Inferior parietal cortex (tissue), 1 donor: Measurements from ENCODE around the gene QRICH2.
"Not testable (repeated sequence)": the region's sequence is repeated elsewhere in the genome, so short reads cannot be mapped to it uniquely, and the experiment has no call there.

Experiments
- DNase-seq: peaks from one replicate; pipeline ENCODE4 v3.0.0-alpha.2; 2016; ENCODE audit errors: extremely low spot score

Gene QRICH2

DNA sequence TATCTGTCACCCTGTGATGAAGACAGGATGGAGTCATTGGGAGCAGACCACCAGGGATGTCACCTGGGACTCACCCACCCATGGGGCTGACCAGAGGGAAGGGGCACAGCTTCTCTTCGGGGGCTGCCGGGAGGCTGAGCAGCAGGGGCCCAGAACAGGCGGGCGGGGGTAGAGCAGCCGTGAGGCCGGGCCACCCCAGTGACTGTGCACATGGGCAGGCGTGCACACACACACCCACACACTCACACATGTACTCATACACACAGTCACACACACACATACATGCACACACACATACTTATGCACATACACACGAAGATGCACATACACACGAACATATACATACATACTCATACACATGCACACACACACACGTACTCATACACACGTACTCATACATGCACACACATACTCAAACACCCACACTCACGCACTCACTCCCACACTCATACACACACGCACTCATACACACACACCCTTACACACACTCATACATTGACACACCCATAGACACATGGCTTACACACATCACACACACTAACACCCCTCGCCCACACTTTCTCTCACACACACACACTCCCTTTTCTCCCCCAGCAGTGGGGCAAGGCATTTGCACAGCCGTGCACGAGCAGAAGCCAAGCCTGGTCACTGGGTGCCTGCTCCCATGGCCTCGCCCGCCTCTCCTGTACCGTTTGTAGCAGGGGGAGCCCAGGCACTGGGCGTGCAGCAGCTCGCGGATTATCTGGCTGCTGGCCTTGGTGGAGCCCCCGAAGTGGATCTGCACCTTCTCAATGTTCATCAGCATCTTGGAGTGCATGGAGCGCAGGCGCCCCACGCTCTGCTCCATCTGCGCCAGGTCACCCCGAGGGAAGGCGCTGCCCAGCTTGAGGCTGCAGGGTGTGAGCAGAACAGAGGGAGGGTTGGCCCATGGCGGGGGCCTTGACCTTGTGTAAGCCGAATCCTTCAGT lies 30.5 kb downstream of the QRICH2 start:
- no peak for DNase-seq

DNA sequence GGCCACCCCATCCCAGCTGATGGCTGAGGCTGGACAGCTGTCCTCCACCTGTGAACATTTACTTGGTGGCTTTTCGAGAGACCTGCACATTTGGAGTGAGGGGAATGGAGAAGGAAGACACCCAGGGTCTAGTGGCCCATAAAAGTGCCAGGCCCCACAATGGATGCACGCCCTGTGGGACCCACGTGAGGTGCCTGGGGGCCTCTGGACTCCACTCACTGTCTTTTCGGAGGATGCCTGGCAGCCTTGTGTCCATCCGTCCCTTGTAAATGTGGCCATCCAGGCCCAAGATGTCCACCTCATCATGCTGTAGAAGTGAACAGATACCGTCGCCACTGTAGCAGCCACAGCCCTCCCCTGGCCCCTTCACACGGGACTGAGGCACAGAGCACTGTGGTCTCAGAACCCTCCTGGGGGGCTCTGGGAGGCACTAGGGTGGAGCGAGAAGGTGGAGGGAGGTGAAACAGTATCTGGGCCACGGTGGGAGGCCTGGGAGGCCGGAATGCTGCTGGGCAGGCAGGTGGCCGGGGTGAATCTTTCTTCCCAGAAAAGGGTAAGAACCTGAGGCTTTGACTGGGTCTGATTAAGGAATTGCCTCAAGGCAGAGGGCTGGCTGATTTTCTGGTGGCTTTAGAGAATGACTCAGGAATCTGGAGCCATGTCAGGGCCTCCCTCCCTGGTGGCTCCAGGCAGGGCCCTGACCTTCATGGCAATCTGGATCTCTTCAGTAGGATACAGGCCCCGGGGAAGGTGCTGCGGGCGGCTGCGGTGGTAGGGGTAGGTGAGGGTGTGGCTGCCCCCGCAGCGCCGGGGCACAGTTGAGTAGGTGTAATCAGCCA lies 31.4 kb downstream of the QRICH2 start:
- DNase-seq = no peak

DNA sequence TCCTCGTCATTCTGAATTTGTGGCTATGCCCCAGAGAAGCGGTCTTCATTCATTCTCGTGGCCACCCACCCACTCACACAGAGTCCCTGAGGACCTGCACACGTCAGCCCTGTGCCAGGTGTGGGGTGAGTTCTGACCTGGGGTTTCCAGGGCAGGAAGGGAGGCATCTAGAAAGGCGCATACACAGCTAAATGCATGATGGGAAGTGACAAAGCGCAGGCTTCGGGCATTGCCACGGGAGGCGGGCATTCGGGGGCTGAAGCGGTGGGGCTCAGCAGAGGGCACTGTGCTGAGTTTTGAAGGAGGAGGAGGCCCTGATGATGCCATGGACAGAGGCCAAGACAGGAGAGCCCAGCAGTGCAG lies 32.0 kb downstream of the QRICH2 start:
- DNase-seq = no peak

DNA sequence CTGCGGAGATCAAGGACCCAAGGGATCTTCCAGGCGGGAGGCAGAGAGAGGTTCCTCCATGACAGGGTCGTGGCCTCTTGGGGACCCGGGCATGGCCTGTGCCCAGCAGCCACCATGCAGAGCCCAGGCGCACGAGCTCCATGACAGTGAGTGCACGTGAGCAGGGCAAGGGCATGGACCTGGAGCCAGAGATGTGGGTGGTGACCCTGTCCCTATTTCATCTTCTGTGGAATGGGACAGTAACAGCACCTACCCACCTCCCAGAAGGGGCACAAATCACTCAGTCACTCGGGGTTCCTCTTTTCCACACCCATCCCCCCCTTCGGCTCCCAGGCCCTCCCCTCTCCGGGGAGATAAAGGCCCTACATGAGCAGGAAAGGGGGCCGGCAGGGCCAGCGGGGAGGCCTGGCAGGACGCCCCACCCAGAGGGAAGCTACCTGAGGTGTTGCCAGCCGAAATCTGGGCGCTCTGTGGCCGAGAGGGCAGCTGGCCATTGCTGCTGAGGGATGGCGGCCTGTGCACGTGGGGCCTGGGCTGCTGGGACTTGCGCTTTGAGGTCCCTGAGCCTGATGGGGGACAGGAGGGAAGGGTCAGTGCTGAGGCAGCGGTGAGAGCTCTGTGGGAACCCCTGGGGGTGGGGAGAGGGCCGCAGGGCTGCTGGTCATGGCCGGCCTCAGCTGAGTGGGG lies 32.6 kb downstream of the QRICH2 start:
- no peak for DNase-seq

DNA sequence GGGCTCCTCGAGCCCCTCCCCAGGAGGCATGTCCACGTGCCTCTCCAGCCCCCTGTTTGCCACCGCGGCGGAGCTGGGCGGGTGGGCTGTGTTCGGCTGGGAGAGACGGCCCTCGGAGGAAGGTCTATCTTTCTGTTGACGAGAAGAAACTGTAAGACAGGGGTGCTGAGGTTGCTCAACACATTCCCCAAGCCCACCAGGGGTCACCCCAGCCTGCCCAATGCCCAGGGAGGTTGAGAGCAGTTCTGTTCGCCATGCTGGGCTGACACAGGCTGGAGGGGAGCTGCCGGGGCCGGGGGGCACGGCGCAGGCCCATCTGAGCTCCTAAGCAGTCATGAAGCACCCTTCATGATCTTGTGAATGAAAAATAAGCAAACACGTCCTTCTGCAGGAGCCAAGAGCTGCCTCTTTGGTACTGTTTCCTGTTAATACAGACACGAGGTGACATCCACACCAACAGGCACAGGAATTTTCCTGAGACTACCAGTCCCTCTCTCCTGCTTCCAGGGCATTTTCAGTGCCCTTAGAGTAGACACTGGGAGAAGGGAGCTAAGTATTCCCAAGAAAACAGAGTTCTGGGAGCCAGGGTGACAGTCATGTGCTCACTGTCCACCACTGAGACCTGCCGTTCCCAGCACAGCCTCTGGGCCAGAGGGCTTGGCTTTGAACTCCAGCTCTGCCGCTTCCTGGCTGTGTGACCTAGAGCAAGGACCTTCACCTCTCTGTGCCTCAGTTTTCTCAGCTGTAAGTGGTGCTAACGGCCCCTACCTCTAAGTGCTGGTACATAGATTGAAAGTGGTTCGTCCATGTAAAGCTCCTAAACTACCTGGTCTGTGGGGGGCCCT lies 33.7 kb downstream of the QRICH2 start:
- DNase-seq = no peak

DNA sequence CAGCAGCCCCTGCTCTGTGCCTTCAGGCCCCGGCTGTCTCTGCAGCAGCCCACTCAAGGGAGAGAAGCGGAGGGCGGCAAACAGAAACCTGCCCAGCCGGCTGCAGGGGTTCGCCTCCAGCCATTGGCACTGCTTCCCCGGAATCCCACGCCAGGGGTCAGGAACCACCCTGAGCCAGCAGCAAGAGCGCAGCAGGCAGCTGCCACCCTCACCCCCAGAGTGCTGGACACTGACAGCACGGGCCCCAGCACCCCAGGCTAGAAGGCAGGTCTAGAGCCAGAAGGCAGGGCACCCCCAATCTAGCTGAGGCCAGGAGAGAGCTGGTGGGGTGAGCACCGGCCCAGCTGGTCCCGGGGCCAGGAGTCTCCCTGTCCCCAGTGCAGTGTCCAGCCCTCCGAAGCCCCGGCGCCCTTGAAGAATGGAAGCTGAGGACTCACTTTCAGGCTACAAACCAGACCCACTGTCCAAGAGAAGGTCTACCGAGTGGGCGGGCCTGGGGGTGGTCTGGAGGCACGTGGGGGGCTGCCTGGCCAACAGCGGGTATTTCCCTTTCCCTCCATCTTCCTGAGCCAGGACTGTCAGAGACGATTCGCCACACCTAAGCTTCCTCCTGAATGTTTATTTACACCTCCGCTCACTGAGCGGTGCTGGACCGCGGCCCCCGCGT lies 34.5 kb downstream of the QRICH2 start:
- DNase-seq = no peak

DNA sequence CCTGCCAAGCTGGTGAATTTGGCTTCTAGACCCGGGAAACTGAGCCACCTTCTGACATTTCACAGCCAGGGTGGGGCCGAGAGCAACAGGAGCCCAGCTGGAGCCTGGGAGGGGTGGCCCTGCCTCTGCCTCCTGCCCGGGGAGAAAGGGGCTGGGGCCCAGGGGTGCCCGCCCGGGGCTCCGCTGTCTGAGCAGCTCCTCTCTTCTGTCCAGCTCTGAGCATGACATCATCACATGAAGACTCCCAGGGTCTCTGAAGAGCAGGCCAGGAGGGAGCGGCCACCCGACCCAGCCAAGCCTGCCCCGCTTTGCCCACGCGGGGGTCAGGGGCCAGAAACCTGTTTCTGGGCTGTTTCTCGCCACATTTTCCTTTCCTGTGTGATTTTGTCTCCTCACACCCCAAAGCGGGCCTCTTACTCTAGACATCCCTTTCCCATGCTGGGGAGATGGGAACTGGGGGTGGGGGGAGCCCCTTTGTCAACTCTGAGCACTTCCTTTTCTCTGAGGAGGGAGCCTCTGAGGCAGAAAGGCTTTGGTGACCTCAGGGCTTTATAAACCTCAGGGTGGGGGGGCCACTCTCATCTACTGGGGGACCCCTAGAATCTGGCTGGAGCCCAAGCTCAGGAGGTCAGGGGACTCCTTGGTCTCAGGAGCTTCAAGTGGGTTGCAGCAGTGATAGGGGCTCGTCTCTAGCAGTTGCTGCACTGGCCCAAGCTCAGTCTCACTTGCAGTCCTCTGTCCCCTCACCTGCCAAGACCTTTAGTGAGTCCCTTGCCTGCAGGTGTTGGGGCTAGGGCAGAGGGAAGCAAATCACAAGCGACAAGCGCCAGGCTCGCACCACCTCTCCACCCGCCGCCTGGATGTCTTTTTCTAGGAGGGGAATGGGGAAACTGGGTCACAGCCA lies 35.3 kb downstream of the QRICH2 start:
- DNase-seq = no peak

DNA sequence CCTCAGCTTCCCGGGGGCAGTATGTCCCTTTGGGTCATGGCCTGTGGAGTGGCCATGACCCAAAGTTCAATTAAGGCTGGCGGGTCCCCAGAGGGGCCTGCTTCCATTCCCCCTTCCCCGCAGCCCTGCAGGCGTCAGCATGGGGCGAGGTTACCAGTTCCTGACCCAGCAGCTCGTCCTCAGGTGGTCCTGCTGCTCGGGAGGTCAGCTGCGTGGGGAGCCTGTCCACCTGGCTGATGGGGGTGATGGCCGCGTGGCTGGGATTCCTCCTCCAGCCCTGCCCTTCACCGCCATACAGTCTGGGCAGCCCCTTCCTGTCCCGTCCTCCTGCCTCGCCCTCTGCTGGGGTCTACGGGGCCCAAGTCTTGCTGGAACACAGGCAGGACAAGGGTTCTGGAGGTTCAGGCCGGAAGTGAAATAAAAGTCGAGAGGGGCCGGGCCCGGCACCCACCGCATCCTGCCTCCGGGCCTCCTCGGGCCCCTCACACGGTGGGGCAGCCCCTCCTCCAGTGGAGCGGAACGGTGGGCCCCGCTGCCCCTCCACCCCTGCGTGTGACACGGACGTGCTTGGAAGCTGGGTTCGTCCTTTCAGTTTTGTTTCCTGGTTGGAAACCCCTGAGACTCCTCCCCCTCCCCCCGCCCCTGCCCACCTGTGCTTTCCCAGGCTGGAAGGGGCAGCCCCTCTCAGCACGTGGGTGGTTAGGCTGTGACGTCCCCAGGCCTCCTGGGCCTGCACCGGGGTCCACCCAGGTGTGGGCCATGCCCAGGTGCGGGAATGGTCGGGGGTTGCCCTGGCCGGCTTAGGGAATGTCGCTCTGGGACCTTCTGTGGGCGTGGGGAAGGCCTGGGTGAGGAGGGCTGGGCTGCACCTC lies 36.2 kb downstream of the QRICH2 start:
- no peak for DNase-seq

DNA sequence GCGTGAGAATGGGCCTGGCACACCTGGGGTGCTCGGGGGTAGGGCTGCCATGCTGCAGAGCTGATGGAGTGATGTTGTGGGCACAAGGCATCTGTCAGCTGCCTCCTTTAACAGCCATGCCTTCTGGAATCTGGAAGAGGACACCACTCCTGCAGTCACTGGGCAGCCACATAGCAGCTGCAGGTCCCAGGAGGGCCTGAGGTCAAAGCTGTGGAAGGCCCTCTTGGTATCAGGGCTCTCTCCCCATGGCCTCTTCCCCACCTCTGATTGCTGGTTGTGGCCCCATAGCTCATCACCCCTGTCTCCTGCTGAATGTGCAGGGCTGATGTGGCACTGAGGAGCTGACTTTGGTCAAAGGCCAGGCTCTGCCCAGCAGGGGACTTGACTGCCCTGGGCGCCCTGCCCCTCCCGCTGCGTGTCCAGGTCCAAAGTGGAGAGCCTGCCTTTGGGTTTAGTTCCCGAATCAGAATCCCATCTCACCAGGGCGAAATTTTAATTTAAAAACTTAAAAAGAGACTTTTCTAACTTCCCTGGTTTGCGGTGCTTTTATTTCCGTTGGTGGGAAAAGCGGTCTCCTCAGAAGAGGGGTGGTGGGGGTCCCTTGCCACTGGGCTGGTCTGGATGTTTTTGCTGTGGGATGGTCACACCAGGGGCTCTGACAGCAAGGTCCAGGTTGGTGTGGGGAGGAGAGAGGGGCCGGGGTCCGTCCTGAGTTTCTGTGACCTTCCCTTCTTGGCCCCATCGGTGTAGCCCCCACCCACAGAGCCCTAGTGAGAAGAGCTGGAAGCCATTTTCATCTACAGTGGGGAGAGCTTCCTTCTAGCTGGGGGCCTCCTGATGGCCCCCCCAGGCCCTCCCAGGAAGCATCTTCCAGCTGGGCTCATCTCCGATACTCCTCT lies 37.1 kb downstream of the QRICH2 start:
- DNase-seq = no peak

DNA sequence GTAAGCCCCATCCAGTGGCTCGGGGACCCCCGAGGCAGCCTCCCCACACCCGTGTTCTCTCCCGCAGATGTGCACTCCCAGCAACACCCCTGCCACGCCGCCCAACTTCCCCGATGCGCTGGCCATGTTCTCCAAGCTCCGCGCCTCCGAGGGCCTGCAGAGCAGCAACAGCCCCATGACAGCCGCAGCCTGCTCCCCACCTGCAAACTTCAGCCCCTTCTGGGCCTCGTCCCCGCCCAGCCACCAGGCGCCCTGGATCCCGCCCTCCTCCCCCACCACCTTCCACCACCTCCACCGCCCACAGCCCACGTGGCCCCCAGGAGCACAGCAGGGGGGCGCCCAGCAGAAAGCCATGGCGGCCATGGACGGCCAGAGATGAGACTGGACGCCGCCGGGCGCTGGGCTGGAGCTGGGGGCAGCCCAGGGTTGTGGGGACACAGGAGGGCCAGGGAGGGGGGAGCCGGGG lies 37.9 kb downstream of the QRICH2 start:
- no peak for DNase-seq

DNA sequence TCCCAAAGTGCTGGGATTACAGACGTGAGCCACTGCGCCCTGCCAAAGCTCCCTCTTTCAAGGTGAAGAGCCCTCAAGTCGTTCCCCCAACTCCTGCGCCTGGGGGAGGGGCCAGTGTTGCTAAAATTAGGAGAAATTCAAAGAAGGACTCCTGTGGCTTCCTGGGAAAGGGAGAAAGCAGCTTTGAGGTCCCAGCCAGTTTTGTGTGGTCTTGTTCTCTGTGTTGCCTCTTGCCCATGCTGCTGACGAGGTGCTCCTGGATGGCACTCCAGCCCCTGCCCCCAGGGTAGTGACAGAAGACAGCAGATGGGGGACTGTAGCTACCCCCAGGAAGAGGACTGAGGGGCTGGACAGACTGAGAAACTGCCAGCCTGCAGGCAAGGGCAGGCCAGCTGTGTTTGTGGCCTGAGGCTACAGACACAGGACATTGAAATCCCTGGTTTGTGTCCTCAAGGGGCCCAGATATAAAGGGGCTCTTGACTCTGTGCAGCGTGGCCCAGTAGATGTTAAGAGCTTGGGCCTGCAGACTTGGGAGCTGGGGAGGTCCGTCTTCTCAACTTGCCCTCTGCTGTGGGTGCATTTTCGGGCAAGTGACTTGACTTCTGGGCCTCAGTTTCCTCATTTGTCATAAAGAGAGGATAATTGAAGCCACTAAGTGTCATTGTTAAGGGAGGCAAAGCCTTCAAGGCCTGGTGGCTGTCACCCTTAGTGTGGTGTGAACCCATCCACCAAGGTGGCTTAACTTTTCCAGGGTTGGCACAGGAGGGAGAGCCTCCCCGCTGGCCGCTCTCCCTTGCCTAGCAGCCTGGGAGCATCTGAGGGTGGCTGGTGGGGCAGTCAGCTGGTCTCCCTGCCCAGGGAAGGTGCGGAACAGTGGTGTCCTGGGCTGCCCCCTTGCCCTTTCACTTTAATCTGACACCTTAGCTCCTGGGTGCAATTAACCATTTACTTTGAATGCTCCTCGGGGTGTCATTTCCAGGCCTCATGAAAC lies 38.8 kb downstream of the QRICH2 start:
- DNase-seq = no peak

DNA sequence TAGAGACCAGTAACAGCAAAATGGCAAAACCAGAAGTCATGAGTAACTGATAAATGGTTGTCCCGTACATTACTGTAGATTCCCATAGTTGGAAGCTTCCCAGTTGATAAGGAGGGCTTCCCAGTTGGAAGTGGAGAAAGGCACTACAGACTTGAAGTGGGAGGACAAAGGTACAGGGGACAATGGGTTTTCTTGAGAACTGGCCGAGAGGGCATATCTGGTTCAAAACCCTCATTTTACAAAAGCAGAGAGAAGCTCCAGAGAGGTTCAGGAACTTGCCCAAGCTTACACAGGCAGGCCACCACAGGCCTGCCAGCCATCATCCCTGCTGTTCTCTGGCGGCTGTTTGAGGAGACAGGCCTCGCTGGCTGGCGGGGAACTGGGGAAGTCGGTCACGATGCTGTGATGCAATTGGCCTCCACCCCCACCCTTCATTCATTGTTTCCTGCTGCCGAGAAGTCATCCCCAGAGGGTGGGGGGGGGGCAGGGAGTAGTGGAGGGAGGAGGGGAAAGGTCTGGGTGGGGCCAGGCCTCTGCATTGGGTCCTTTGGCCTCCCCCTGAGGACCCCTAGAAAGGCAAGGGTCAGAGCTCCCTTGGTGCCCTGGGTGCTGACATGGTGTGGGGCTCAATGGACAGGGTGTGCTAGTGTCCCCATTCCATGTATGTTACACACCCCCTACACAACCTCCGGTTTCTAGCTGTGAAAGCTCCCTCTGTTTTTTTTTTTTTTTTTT lies 39.9 kb downstream of the QRICH2 start:
- DNase-seq = peak; percentile 64

DNA sequence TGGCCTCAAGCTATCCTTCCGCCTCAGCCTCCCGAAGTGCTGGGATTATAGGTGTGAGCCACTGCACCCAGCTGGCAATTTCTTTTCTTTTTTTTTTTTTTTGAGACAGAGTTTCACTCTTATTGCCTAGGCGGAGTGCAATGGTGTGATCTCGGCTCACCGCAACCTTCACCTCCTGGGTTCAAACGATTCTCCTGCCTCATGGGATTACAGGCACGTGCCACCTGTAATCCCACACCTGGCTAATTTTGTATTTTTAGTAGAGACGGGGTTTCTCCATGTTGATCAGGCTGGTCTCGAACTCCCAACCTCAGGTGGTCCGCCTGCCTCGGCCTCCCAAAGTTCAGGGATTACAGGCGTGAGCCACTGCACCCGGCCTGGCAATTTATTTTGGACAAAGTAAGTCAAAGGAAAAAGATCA lies 40.5 kb downstream of the QRICH2 start:
- not testable (repeated sequence) for DNase-seq

DNA sequence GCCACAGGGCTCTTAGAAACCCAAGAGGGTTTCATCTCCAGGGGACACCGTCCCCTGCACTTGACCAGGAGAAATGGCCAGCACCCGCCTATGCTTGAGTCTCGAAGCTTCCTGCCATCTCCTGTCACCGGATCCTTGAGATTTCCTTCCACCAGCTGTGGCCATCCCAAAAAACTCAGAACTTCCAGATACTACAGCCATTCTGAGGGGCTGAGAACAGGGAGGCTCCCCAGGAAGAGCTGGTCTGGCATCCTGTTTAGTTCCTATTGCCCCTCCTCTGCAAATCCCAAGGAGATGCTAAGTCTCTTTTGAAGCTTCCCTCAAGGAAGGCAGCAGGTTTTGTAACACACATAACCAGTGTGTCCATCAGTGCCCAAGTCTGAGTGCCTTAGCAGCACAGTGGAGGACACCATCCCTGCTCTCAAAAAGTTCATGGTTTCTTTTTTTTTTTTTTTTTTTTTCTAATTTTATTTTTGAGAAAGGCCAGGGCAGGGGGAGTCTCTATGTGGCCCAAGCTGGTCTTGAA lies 41.0 kb downstream of the QRICH2 start:
- no peak for DNase-seq

DNA sequence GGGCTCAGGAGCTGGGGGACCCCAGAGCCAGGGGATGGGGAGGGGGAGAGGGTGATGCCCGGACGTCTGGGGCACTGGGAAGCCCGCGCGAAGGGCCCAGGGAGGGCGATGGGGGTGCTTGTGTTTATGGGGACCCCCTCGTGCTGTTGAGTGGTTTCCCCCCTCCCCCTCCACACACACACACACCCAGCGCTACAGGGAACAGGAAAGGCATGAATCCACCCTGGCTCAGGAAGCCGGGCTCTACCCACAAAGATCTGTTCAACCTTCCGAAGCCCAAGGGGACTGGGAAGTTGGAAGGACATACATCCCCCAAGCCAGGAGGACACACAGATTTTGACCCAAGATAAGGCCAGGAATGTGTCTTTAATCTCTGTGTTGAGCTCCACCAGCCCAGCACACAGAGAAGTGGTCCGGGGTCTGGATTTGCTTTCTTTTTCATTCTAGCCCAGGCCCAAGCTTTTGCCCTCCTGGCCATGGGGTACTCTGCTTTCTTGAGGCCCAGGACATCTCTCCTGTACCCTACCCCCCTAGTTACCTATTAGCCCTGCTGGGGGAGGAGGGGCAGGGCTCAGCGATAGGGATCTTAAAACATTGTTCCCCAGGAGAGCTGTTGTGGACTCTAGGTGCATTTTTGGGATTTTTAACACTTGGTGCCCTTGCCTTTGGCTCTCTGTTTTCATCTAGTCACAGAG lies 41.7 kb downstream of the QRICH2 start:
- DNase-seq = no peak
